SK-N-SH (cell line): Measurements from ENCODE around the gene CASKIN2. TPM values are rescaled to one million over a fixed set of nuclear protein-coding genes. Genes with fewer than 3 reads are reported as not detected.
A peak's percentile ranks its signal among the peaks of the same experiment; 100 is the strongest.

Experiments used
- CTCF ChIA-PET: fragments of 300-600, 350-600 bp; formaldehyde crosslinking; extraction: SDS; loops from one replicate; lab custom pipeline; 2021; lab: Yijun Ruan, JAX
- POLR2A ChIA-PET: fragments of 350-600 bp; sonication (Branson Sonifier 250); formaldehyde crosslinking; extraction: SDS; loops from one replicate; lab custom pipeline; 2020; ENCODE audit warnings: antibody characterized with exemption, inconsistent platforms; lab: Yijun Ruan, JAX
- DNase-seq: peaks from one replicate; pipeline ENCODE4 v3.0.0; 2012
- H2AFZ ChIP-seq: fragments of 200-600 bp; sonication (generic); 2 replicates; pipeline ENCODE4 v1.8.1; 2016; ENCODE audit warnings: antibody characterized with exemption, mild to moderate bottlenecking, low read depth
- H3F3A ChIP-seq: fragments of 200-600 bp; sonication (generic); replicated peaks from 2 replicates; pipeline ENCODE3; 2016; ENCODE audit warnings: antibody characterized with exemption, mild to moderate bottlenecking; ENCODE audit not compliant: insufficient read depth
- H3K27ac ChIP-seq, 2 experiments: fragments of 200-500 bp in 1 of 2; fragments of 200-600 bp in 1 of 2; sonication (Bioruptor generic) in 1 of 2; sonication (generic), shearing (Covaris generic) in 1 of 2; 2 replicates each; pipeline versions ENCODE4 v1.5.1 to v1.6.1; 2014 to 2016; ENCODE audit warnings: low read depth in 2 of 2, inconsistent platforms in 1 of 2, low read length in 1 of 2, mild to moderate bottlenecking in 1 of 2, mixed read lengths in 1 of 2
- H3K27me3 ChIP-seq: fragments of 200-600 bp; sonication (generic), shearing (Covaris generic); 2 replicates; pipeline ENCODE4 v1.6.1; 2016; ENCODE audit warnings: mixed run types; ENCODE audit not compliant: insufficient read depth
- H3K36me3 ChIP-seq, 2 experiments: fragments of 200-500 bp in 1 of 2; fragments of 200-600 bp in 1 of 2; sonication (Bioruptor generic) in 1 of 2; sonication (generic) in 1 of 2; replicated peaks in 1 of 2; 2 replicates each; pipeline versions ENCODE3 to v1.5.1; 2014 to 2016; ENCODE audit warnings: low read length in 1 of 2, mild to moderate bottlenecking in 1 of 2; ENCODE audit not compliant: insufficient read depth in 2 of 2, control insufficient read depth in 1 of 2
- H3K4me1 ChIP-seq, 2 experiments: fragments of 200-500 bp in 1 of 2; fragments of 200-600 bp in 1 of 2; sonication (Bioruptor generic) in 1 of 2; sonication (generic), shearing (Covaris generic) in 1 of 2; 2 replicates each; pipeline versions ENCODE4 v1.5.1 to v1.6.1; 2014 to 2016; ENCODE audit warnings: low read depth in 1 of 2, low read length in 1 of 2, mixed run types in 1 of 2; ENCODE audit not compliant: insufficient read depth in 2 of 2, control insufficient read depth in 1 of 2
- H3K4me2 ChIP-seq: fragments of 200-600 bp; sonication (generic), shearing (Covaris generic); 2 replicates; pipeline ENCODE4 v1.6.1; 2017; ENCODE audit warnings: mixed run types
- H3K4me3 ChIP-seq, 2 experiments: fragments of 200-500 bp in 1 of 2; fragments of 200-600 bp in 1 of 2; sonication (Bioruptor generic) in 1 of 2; sonication (generic), shearing (Covaris generic) in 1 of 2; 2 replicates each; pipeline versions ENCODE4 v1.5.1 to v1.8.1; 2014 to 2016; ENCODE audit warnings: low read depth in 2 of 2, inconsistent platforms in 1 of 2, low read length in 1 of 2, mild to moderate bottlenecking in 1 of 2, mixed read lengths in 1 of 2, moderate library complexity in 1 of 2
- H3K79me2 ChIP-seq: fragments of 200-600 bp; sonication (generic); 2 replicates; pipeline ENCODE4 v1.8.1; 2017; ENCODE audit warnings: mild to moderate bottlenecking; ENCODE audit not compliant: insufficient read depth
- H3K9ac ChIP-seq: fragments of 200-600 bp; sonication (generic); 2 replicates; pipeline ENCODE4 v1.6.1; 2017; ENCODE audit warnings: mixed run types
- H3K9me2 ChIP-seq: fragments of 200-600 bp; sonication (generic); 2 replicates; pipeline ENCODE4 v1.6.1; 2017; ENCODE audit warnings: mixed run types
- H3K9me3 ChIP-seq: fragments of 200-600 bp; sonication (generic); 2 replicates; pipeline ENCODE4 v1.6.1; 2017; ENCODE audit warnings: mixed run types, mild to moderate bottlenecking, moderate library complexity
- H4K20me1 ChIP-seq: fragments of 200-600 bp; sonication (generic); 2 replicates; pipeline ENCODE4 v1.6.1; 2017; ENCODE audit warnings: mild to moderate bottlenecking, mixed run types; ENCODE audit not compliant: insufficient read depth
- CTCF ChIP-seq: fragments of 200-600 bp; sonication (generic); IDR thresholded peaks from 2 replicates; pipeline ENCODE4 v1.6.1; 2017; ENCODE audit warnings: antibody characterized with exemption, mild to moderate bottlenecking, moderate library complexity
- EP300 ChIP-seq, 2 experiments: IDR thresholded peaks; 2 replicates each; pipeline versions ENCODE4 v1.4.0 to v1.6.1; 2012; ENCODE audit warnings: borderline replicate concordance in 1 of 2, low read depth in 1 of 2, low read length in 1 of 2
- EZH2phosphoT487 ChIP-seq: fragments of 200-600 bp; sonication (generic); IDR thresholded peaks from 2 replicates; pipeline ENCODE4 v1.6.1; 2017; ENCODE audit warnings: low read depth, mixed run types, mild to moderate bottlenecking, antibody characterized with exemption, moderate library complexity, borderline replicate concordance
- FOSL2 ChIP-seq: IDR thresholded peaks from 2 replicates; pipeline ENCODE4 v1.4.0; 2012; ENCODE audit warnings: low read depth, mild to moderate bottlenecking, moderate library complexity, borderline replicate concordance
- FOXJ3 ChIP-seq: sonication (generic); formaldehyde crosslinking; IDR thresholded peaks from 2 replicates; pipeline ENCODE4 v1.5.1; 2020; ENCODE audit warnings: mild to moderate bottlenecking, missing genetic modification reagents
- GATA2 ChIP-seq: sonication (generic); formaldehyde crosslinking; IDR thresholded peaks from 2 replicates; pipeline ENCODE4 v1.5.0; 2020; ENCODE audit warnings: mild to moderate bottlenecking, missing genetic modification reagents
- JUND ChIP-seq: IDR thresholded peaks from 2 replicates; pipeline ENCODE4 v1.4.0; 2012
- NFIC ChIP-seq: IDR thresholded peaks from 2 replicates; pipeline ENCODE4 v1.4.0; 2012; ENCODE audit warnings: borderline replicate concordance
- PBX3 ChIP-seq: IDR thresholded peaks from 2 replicates; pipeline ENCODE4; 2012
- RAD21 ChIP-seq: IDR thresholded peaks from 2 replicates; pipeline ENCODE4 v1.6.1; 2012; ENCODE audit warnings: mild to moderate bottlenecking, low read length
- REST ChIP-seq: IDR thresholded peaks from 2 replicates; pipeline ENCODE4 v1.6.1; 2012; ENCODE audit warnings: mild to moderate bottlenecking, low read depth, low read length, moderate library complexity
- SIN3A ChIP-seq: IDR thresholded peaks from 2 replicates; pipeline ENCODE4 v1.6.1; 2012; ENCODE audit warnings: low read depth, mild to moderate bottlenecking, low read length, moderate library complexity, borderline replicate concordance
- SMC3 ChIP-seq: IDR thresholded peaks from 2 replicates; pipeline ENCODE4 v1.6.1; 2012; ENCODE audit warnings: low read depth, low read length, improper control_type of control experiment
- TCF12 ChIP-seq: IDR thresholded peaks from 2 replicates; pipeline ENCODE4 v1.4.0; 2012
- USF2 ChIP-seq: fragments of 150-350 bp; IDR thresholded peaks from 2 replicates; pipeline ENCODE4 v1.6.1; 2017; ENCODE audit warnings: antibody characterized with exemption, low read length, low read depth, borderline replicate concordance
- YY1 ChIP-seq: IDR thresholded peaks from 2 replicates; pipeline ENCODE4 v1.4.0; 2012; ENCODE audit warnings: low read depth, mild to moderate bottlenecking
- WGBS: methylation state at CpG from one replicate; pipeline ENCODE4 v1.1.6; 2017; ENCODE audit warnings: low lambda C conversion rate; 5-methylcytosine and 5-hydroxymethylcytosine counted together
- polyA plus RNA-seq, 3 experiments: library from polyadenylated mRNA; depleted of rRNA; stranded (reverse); fragments of >200 nt; gene quantifications; 2 replicates each; pipeline ENCODE4 v1.2.3, GENCODE V29; 2012

CASKIN2 gene
- polyA plus RNA-seq, 1 of the 3 experiments (the other 2 are of a cell fraction): 6.5 TPM

- DNase-seq: no peak
- POLR2A ChIA-PET: no interaction called here
- Histone ChIP-seq H3K27ac (no peak overlapping the region), H2AFZ (0 out of 2 replicates have a peak overlapping the region, but pooled peaks have one; percentile 12), H3K9ac (no peak overlapping the region), H3K36me3 (no peaks in the 10 kb centered on the region), H3K4me1 (peaks cover 0 to 12% of the 10 kb centered on the region in 2 experiments; a peak in 3 of 4 replicates), H3K9me3 (no peaks in the 10 kb centered on the region), H3K4me3 (no peak overlapping the region), H3F3A (no peaks in the 10 kb centered on the region), H4K20me1 (no peaks in the 10 kb centered on the region), H3K27me3 (no peaks in the 10 kb centered on the region), H3K9me2 (no peaks in the 10 kb centered on the region), H3K4me2 (no peak overlapping the region), H3K79me2 (peaks cover 25% of the 10 kb centered on the region)
- TF ChIP-seq FOSL2: no peak
- TF ChIP-seq SMC3: no peak
- no peak for TF ChIP-seq EZH2phosphoT487
- no peak for TF ChIP-seq RAD21
- TF ChIP-seq TCF12: no peak
- TF ChIP-seq CTCF: no peak
- no peak for TF ChIP-seq JUND
- TF ChIP-seq EP300 (IDR thresholded peaks at IDR 0.05; ENCODE audit: borderline replicate concordance in 1 of 2, low read depth in 1 of 2, low read length in 1 of 2): no peak
- TF ChIP-seq NFIC: no peak
- CTCF ChIA-PET: interaction anchor here (0.6 to 3.4 kb wide), 7 partner anchors 17 to 373 kb away, joined by 3 to 10 read pairs (median 3); partner anchors contain the start of genes SLC25A19, SMIM5 and TSEN54
These were observed 61.1 kb downstream of the CASKIN2 start for GRCh38 chr17:75454193-75454592.

GRCh38 chr17:75450270-75450669 lies 65.1 kb downstream of the CASKIN2 start:
- Histone ChIP-seq H3K36me3 (no peaks in the 10 kb centered on the region), H3K9ac (no peak overlapping the region), H3K9me2 (no peaks in the 10 kb centered on the region), H4K20me1 (no peaks in the 10 kb centered on the region), H3K4me3 (no peak overlapping the region), H3K9me3 (no peaks in the 10 kb centered on the region), H3K4me1 (no peaks in the 10 kb centered on the region), H3K27ac (no peak overlapping the region), H3F3A (peaks cover 4% of the 10 kb centered on the region), H2AFZ (no peak overlapping the region), H3K27me3 (no peaks in the 10 kb centered on the region), H3K79me2 (no peaks in the 10 kb centered on the region), H3K4me2 (no peak overlapping the region)
- ChIA-PET CTCF (no interaction called here), POLR2A (no interaction called here)
- 81% methylated on average over 4 of the region's 4 CpGs for WGBS
- DNase-seq: no peak
- TF ChIP-seq FOSL2 (no peak), SIN3A (no peak), GATA2 (CRISPR knock-in tag) (no peak), CTCF (no peak), YY1 (no peak), PBX3 (no peak), FOXJ3 (no peak), USF2 (no peak), TCF12 (no peak), REST (no peak), JUND (no peak)
